GM12878 (cell line): ENCODE measurements around the gene SIK3. TPM values are rescaled to one million over a fixed set of nuclear protein-coding genes. Genes with fewer than 3 reads are reported as not detected.

Source experiments
- CHD2 ChIP-seq: IDR thresholded peaks from 2 replicates; pipeline ENCODE4 v1.6.1; 2011; ENCODE audit warnings: low read depth, low read length, improper control_type of control experiment, borderline replicate concordance
- NR2C1 ChIP-seq: fragments of 450-650 bp; IDR thresholded peaks from 2 replicates; pipeline ENCODE4 v1.6.1; 2017; ENCODE audit warnings: antibody characterized with exemption, mild to moderate bottlenecking, moderate library complexity
- NRF1 ChIP-seq: conservative IDR thresholded peaks from 2 replicates; pipeline ENCODE4 v1.6.1; 2011; ENCODE audit warnings: mild to moderate bottlenecking, low read depth, low read length, improper control_type of control experiment
- polyA plus RNA-seq, 11 experiments: library from polyadenylated mRNA; depleted of rRNA in 4 of 11; unstranded in 6 of 11; stranded (reverse) in 5 of 11; fragments of >200 nt; fragmentation: Nextera tagmentation in 4 of 11; fragmentation: Illumina TruSeq in 1 of 11; extraction: Ambion mirVana in 4 of 11; extraction: Trizol in 1 of 11; gene quantifications; 1 replicate in 1 of 11; 2 replicates in 10 of 11; pipeline versions ENCODE4 v1.2.1 to v1.2.3, GENCODE V29; 2011 to 2016; ENCODE audit warnings: inconsistent platforms in 2 of 11, missing spikeins in 2 of 11, low read depth in 1 of 11
- total RNA-seq, 4 experiments: library from RNA; depleted of rRNA in 3 of 4; stranded (reverse); fragments of >200 nt in 3 of 4; fragmentation: Illumina TruSeq in 1 of 4; extraction: Trizol in 1 of 4; gene quantifications; 2 replicates each; pipeline versions ENCODE4 v1.2.1 to v1.2.3, GENCODE V29; 2013 to 2021
- TF ChIP-seq, protein P1 (sequence below): IDR thresholded peaks from 2 replicates; pipeline ENCODE4 v1.6.1; 2012; ENCODE audit warnings: low read depth, low read length, improper control_type of control experiment
- TF ChIP-seq, protein P2 (sequence below): IDR thresholded peaks from 2 replicates; pipeline ENCODE4 v1.6.1; 2011; ENCODE audit warnings: mild to moderate bottlenecking, low read depth, low read length, moderate library complexity; ENCODE audit not compliant: insufficient replicate concordance
- TF ChIP-seq, protein P3 (sequence below): IDR thresholded peaks from 2 replicates; pipeline ENCODE4 v1.6.1; 2012; ENCODE audit warnings: low read depth, low read length, improper control_type of control experiment
- TF ChIP-seq, protein P4 (sequence below): fragments of 450-650 bp; IDR thresholded peaks from 2 replicates; pipeline ENCODE4 v1.6.1; 2014; ENCODE audit warnings: mild to moderate bottlenecking

Gene SIK3
- total and polyA plus RNA-seq, 10 of the 15 experiments (the other 5 are each of a cell fraction or from before 2014, with no cell fraction given), result 2.5 to 31.9 (median 11.1) TPM

DNA sequence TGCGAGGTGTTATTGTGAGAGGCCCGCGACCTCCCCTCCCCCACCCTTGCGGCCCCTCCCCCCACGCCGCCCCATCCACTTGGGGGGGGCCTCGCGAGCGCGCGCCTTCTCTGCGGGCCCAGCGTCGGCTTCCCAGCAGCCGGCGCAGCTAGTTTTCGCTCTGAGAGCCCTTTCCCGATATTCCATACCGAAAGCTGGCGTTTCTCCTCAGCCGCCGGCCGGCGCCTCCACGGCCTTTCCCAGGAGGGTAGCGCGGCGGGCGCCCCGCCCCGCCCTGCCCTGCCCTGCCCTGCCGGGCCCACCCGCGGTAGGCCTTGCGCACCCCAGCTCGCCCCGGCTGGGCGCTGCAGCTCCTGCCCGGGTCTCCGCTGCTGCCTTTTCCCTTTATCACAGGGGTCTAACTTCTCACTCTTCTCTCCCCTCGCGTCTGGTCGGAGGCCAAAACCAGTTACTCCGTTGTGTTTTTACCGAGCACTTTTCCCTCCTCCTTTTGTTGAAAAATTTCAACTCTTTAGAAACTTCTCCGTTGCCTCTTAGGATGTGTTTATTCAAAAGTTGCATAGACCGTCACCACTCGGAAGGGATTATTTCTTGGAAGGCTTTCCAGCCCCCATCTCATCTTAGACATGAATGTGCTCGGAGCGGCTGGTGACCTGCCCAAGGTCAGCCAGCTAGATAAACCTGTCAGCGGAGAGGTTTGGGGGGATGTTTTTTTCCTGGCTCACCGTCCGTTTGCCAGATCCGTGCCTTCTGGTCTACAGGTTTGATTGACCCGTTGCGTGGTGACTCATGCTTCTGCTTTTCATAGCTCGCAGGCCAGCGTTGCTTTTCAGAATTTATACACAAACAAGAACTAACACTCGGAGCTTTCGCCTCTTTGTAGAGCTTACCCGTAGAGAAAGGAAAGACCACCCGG lies 46.5 kb upstream of the SIK3 start (continued):
- TF ChIP-seq, protein P1, sequence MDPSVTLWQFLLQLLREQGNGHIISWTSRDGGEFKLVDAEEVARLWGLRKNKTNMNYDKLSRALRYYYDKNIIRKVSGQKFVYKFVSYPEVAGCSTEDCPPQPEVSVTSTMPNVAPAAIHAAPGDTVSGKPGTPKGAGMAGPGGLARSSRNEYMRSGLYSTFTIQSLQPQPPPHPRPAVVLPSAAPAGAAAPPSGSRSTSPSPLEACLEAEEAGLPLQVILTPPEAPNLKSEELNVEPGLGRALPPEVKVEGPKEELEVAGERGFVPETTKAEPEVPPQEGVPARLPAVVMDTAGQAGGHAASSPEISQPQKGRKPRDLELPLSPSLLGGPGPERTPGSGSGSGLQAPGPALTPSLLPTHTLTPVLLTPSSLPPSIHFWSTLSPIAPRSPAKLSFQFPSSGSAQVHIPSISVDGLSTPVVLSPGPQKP, result no peak
- TF ChIP-seq NR2C1, result no peak
- TF ChIP-seq, protein P2, sequence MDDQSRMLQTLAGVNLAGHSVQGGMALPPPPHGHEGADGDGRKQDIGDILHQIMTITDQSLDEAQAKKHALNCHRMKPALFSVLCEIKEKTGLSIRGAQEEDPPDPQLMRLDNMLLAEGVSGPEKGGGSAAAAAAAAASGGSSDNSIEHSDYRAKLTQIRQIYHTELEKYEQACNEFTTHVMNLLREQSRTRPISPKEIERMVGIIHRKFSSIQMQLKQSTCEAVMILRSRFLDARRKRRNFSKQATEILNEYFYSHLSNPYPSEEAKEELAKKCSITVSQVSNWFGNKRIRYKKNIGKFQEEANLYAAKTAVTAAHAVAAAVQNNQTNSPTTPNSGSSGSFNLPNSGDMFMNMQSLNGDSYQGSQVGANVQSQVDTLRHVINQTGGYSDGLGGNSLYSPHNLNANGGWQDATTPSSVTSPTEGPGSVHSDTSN, result peak; percentile 76
- peak; percentile 4; the same call in 1 of the 2 replicates for TF ChIP-seq CHD2
- TF ChIP-seq, protein P3, sequence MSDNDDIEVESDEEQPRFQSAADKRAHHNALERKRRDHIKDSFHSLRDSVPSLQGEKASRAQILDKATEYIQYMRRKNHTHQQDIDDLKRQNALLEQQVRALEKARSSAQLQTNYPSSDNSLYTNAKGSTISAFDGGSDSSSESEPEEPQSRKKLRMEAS, result no peak
- no peak for TF ChIP-seq NRF1
- TF ChIP-seq, protein P4, sequence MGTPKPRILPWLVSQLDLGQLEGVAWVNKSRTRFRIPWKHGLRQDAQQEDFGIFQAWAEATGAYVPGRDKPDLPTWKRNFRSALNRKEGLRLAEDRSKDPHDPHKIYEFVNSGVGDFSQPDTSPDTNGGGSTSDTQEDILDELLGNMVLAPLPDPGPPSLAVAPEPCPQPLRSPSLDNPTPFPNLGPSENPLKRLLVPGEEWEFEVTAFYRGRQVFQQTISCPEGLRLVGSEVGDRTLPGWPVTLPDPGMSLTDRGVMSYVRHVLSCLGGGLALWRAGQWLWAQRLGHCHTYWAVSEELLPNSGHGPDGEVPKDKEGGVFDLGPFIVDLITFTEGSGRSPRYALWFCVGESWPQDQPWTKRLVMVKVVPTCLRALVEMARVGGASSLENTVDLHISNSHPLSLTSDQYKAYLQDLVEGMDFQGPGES, result no peak
